ENCODE data around the gene NUP50.

The NUP50 gene

GRCh38 chr22:45196926-45197605, 33.3 kb downstream of the NUP50 start:
- no peak for ATAC-seq
- no peak for TF ChIP-seq BACH2 (CRISPR knock-in tag; IDR thresholded peaks at IDR 0.05; ENCODE audit: borderline replicate concordance)
- no peak for TF ChIP-seq RARB (CRISPR knock-in tag; IDR thresholded peaks at IDR 0.05)
- no peak for TF ChIP-seq GLIS3 (CRISPR knock-in tag; IDR thresholded peaks at IDR 0.05)
- no peak for TF ChIP-seq TOX (CRISPR knock-in tag; IDR thresholded peaks at IDR 0.05; ENCODE audit: borderline replicate concordance)
- TF ChIP-seq SNAI2 (CRISPR knock-in tag; IDR thresholded peaks at IDR 0.05): no peak
- TF ChIP-seq ISL1 (CRISPR knock-in tag; IDR thresholded peaks at IDR 0.05): no peak
- no peak for TF ChIP-seq ZC3H10 (CRISPR knock-in tag; IDR thresholded peaks at IDR 0.05)
- no peak for TF ChIP-seq ZNF70 (CRISPR knock-in tag; IDR thresholded peaks at IDR 0.05)
- TF ChIP-seq CSRNP3 (CRISPR knock-in tag; IDR thresholded peaks at IDR 0.05): no peak
- no peak for TF ChIP-seq CREB5 (CRISPR knock-in tag; IDR thresholded peaks at IDR 0.05; ENCODE audit: low read depth)
- no peak for TF ChIP-seq ESRRG (CRISPR knock-in tag; IDR thresholded peaks at IDR 0.05)
- no peak for TF ChIP-seq PPARA (CRISPR knock-in tag; IDR thresholded peaks at IDR 0.05; ENCODE audit: borderline replicate concordance)
- TF ChIP-seq PATZ1 (CRISPR knock-in tag; IDR thresholded peaks at IDR 0.05; ENCODE audit: borderline replicate concordance): no peak
- TF ChIP-seq TCF4 (CRISPR knock-in tag; IDR thresholded peaks at IDR 0.05; ENCODE audit: borderline replicate concordance): no peak
- no peak for TF ChIP-seq TSHZ2 (CRISPR knock-in tag; IDR thresholded peaks at IDR 0.05)
- no peak for TF ChIP-seq ZFP30 (CRISPR knock-in tag; IDR thresholded peaks at IDR 0.05)
- TF ChIP-seq ARNTL (CRISPR knock-in tag; IDR thresholded peaks at IDR 0.05; ENCODE audit: borderline replicate concordance, low read depth): no peak
- TF ChIP-seq ZNF8 (CRISPR knock-in tag; IDR thresholded peaks at IDR 0.05): no peak
- no peak for TF ChIP-seq CSDC2 (CRISPR knock-in tag; IDR thresholded peaks at IDR 0.05)
- no peak for TF ChIP-seq ZFP3 (CRISPR knock-in tag; IDR thresholded peaks at IDR 0.05)

GRCh38 chr22:45197606-45198462, 34.1 kb downstream of the NUP50 start:
- no peak for ATAC-seq
- TF ChIP-seq TSHZ2 (CRISPR knock-in tag; IDR thresholded peaks at IDR 0.05) (no peak), GLIS3 (CRISPR knock-in tag; IDR thresholded peaks at IDR 0.05) (no peak), PPARA (CRISPR knock-in tag; IDR thresholded peaks at IDR 0.05; ENCODE audit: borderline replicate concordance) (no peak)
